HG03159 (cell line): ENCODE data around the gene UBE3A.

Experiments used
- ATAC-seq: cut with Tn5 transposase; IDR thresholded peaks from one replicate; pipeline ENCODE4 v1.9.1; 2021; ENCODE audit warnings: mild to moderate bottlenecking, moderate library complexity; ENCODE audit not compliant: unreplicated experiment

The UBE3A gene

DNA sequence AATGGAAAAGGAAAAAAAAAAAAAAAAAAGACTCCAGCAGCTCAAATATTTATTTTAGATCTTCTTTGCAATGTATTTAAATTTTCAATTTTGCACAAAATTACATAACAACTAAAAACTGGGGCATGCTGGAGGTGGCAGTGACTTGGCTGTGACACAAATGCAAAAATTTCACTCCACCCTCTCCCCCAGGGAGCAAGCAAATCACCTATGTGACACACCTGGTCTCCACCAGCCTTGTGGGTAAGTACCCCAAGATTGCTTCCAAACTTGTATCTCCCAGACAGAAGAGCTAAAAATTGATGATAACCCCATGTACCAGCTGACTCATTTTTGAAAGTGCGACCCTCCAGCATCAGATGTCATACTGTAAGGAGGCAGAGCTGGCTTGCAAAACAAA lies 32.0 kb downstream of the UBE3A start:
- no peak for ATAC-seq

DNA sequence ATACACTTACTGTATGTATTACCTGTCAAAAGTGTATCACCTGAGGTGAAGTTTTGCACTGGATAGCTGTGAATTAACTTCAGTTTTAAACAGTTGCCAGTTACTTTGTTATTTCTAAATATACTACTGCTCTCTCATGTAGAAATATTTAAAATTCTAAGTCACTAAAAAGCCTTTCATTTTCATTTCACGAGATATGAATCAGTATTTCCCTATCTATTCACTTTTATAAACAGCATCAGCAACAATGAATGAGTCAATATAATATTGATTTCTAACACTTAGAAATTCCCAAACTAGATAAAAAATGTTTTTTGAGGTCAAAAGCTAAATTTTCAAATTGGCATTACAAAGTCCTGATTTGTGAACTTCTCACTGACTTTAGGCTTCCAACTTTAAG lies 32.6 kb downstream of the UBE3A start:
- no peak for ATAC-seq

DNA sequence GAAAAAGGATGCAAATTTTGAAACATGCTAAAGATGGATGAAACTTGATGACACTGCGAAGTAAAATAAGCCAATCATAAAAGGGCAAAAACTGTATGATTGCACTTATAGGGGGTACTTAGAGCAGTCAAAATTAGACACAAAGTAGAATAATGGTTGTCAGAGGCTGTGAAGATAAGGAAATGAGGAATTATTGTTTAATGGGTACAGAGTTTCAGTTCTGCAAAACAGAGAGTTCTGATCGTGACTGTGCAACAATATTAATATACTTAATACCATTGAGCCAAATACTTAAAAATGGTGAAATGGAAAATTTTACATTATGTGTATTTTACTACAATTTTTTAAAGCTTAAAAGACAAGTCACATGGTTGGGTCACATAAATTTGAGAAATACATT lies 35.1 kb downstream of the UBE3A start:
- ATAC-seq: no peak

DNA sequence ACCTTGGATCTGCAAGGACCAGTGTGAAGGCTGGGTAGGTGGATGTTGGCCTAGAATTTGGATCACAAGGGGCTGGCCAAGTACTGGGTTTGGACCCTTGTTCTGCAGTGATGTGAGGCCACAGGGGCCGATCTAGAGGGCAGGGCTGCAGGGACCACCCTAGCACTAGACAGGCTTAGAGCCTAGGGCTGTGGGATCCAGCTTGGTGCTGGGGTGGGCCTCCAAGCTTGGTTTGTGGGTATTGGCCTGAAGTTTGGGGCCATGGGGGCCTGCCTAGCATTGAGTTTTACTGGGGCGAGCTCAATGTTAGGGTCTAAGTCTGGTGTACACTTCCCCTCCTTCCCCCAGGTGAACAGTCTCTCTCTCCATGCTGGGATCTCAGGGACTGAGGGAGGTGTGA lies 36.5 kb downstream of the UBE3A start:
- ATAC-seq: no peak

DNA sequence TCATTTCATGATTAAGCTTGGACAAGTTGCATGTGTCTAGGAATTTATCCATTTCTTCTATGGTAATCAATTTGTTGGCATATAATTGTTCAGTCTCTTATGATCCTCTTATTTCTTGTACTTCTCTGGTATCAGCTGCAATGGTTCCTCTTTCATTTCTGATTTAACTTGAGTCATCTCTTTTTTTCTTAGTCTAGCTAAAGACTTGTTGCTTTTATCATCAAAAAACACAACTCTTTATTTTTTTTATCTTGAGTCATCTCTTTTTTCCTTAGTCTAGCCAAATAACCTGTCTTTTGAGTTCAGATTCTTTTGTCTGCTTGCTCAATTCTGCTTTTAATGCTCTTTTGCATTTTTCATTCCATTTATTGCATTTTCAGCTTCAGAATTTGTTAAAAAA lies 37.3 kb downstream of the UBE3A start:
- no peak for ATAC-seq

DNA sequence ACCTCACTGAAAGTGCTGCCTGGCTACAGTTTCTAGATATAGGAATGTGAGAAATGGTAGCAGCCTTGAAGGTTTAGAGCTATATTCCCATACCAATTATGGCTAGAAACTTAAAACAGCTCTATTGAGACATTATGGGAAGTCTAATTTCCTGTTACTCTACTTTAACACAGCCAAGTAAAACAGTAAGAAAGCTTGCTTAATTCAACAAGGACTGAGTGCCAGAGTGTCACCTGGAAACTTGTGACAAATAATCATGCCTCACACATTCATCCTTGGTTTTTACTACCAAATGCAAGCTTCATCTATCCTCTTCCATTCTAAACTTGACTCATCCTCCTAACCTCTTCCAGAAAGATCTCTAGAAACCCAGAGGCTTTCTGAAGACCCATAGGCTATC lies 41.7 kb downstream of the UBE3A start:
- no peak for ATAC-seq

DNA sequence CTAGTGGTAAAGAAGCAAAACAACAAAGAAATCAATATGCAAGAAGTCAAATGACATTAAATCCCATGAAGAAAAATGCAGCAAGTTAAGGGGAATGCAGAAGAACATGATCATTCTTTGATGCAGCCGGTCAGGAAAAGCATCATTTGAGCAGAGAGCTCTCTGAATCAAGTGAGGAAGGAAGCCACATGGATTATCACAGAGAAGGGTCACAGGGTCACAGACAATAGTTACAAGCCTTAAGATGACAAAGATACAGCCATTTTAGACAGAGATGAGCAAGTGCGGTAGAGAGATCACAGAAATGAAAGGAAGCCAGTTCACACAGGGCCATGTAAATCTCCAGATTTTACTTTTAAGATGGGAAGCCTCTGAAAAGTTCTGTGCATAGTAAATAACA lies 43.9 kb downstream of the UBE3A start:
- no peak for ATAC-seq

DNA sequence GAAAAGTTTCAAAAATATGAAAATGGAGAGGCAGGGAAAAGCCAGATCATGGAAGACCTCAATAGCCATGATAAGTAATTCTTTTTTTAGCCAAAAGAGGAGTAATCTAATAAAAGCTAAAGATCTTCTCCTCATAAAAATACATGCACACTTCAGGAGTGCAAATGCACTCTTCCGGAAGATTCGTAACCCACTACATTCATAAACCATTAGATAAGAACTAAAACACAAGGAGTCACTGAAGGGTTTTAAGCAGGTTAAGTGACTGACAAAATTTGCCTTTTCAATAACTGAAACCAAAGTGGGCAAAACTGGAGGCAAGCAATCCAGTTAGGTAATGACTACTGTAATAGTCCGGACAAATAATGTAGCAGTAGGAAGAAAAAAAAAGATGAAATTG lies 46.0 kb downstream of the UBE3A start:
- ATAC-seq: no peak

DNA sequence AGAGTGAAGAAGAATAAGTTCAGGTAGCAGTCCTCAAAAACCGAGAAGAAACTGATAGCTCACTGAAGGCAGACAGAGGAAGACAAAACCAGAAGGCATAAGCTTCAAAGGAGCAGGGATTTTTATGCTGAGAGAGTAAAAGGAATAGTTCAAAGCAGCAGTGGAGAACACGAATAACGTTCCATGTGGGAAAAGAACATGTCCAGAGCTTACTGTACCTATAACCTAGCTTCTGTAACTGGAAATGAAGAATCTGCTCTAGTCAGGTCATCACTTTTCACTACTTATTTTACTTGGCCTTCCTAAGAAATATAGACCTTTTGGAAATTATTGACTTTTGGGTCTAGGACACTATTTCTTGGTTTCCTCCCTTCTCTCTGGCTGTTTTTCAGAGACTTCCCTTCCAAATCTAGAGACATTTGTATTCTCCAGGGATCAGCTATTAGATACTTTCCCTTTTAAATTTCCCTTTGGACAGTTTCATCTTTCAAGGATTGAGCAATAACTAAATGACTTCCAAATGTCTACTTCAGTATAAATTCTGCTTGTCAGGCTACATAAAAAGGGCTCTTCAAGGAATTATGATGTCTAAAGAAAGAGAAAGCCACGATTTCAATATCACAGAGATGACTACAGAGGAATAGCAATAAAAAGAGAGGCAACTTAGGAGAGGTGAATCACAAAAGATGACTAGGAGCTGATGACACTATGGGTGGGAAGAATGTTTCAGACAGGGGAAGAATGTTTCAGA lies 46.7 kb downstream of the UBE3A start:
- no peak for ATAC-seq

DNA sequence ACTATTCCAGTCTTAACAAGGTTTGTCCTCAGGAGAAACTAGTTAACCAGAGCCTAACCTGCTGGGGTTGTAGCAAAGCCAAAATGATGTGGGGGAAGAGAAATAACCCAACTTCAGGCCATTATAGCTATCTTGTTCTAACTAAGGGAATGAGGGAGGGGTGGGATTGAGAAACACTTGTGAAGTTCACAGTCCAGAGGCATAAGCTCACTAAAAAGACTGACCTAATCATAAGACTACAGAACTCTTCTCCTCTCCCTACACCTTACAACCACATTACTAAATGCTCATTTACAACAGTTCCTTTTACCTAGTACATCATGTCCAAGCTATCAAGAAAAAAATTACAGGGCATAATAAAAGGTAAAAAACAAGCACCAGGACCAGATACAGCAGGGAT lies 52.8 kb downstream of the UBE3A start:
- ATAC-seq: no peak

DNA sequence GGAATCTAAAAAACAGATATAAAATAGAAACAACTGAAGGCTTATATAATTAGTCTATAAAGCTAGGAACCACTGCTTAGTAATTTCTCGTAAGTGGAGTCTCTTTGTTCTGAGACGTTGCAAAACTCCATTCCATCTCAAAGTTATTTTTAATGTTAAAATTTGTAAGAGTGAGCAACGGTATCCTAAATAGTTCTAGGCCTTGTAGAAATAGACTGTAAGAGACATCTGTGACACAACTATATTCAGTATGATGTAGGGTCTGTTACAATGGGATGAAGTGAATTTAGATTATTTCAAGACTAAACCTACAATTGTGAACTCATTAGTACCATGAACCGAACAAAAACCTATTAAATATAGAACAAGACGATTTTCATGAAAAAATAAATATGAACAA lies 57.2 kb downstream of the UBE3A start:
- ATAC-seq: no peak

DNA sequence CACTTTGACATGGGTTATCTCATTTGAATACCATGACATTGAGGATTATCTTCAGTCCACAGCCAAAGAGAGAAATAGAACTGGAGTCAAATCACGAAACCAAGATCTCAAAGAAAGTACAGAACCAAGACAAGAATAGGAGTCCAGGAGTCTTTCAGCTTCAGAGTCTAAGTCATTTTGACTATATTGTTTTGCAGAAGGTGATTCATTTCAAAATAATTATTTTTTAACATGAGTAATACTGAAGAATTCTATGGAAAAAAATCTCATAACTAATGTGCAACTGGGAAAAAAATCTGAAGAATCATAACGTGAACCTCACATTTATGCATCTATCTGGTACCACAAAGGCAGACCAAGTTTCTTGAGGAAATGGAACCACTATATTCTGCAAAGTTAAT lies 60.3 kb downstream of the UBE3A start:
- no peak for ATAC-seq

DNA sequence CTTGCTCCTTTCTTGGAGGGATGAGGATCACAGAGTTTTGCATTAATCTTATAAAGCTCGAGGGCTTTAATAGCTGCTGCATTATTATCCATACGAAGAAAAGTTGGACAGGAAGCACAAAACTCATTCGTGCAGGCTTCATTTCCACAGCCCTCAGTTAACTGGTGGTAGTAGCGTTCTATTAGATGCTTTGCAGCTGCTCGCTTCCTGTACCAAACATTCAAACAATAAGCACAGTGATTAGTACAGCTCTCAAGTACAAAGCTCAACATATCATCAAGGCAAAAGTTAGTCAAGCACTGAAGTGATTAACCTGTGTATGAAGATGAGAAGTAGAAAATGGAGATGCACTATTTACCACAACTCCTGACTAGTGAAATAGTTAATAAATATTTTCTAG lies 63.3 kb downstream of the UBE3A start:
- no peak for ATAC-seq

DNA sequence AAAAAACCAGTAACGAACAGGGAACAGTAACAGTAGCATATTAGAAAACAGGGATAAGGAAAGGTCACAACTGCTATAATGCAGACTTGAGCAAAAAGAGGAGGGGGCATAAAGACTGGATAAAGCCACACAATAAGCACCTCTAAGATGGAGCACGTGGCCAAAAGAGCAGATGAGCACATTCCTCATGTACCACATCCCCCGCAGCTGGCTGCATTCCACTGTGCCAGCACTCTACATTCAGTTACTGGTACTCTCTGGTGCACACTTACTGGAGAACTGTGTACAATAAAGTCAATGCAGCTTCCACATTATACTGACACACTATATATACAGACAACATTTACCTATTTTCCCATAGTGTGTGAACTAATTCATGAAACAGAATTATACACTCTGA lies 64.7 kb downstream of the UBE3A start:
- ATAC-seq: no peak

DNA sequence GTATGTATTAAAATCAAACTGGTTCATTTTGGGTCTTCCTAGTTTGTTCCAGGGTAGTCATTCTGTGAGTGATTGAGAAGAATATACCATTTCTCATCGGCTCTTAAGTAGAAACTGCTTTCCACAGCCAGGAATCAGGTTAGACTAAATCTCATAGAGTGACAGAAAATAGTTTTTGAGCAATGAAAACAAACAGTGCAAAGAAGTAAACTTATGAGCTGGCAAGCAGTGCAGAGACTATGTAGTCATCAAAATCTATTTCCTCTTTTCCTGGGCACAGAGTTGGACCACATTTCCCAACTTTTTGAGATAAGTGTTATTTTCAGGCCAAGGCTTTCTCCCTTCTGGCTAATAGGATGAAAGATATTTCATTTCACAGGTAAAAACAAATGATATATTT lies 66.5 kb downstream of the UBE3A start:
- no peak for ATAC-seq

DNA sequence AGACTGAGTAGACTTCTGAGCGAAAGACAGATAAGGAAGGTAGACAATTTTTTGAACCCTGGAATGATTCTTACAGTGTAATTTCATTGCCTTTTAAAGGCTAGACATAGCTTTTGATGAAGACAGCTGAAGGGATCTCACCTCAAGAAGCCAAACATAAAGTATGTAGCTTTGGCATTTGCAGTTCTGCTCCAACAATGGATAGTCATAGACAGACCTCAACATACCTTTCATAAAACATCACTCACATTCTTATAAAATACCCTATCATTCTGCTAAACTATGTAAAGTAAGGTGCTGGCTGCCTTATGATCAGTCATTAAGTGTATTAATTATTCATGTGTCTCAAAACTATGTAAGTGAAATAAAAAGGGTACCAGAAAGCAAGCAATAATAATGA lies 70.0 kb downstream of the UBE3A start:
- no peak for ATAC-seq

DNA sequence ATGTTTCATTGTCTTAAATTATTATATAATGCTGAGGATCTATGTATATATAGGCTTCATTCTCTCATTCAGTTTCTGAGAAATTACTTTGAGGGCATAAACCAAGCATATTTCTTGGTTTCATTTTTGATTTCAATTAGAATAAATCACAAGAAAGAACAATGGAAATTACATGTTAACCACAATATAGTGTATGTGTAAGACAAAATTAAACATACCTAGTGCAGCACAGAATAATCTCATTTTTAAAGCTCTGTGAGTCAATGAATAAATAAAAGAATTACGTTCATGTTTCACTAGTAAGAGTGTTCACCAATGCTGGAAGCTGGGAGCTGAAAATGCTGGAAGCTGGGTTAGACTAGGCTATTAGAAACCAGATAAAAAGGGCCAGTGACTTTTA lies 72.8 kb downstream of the UBE3A start:
- ATAC-seq: no peak

DNA sequence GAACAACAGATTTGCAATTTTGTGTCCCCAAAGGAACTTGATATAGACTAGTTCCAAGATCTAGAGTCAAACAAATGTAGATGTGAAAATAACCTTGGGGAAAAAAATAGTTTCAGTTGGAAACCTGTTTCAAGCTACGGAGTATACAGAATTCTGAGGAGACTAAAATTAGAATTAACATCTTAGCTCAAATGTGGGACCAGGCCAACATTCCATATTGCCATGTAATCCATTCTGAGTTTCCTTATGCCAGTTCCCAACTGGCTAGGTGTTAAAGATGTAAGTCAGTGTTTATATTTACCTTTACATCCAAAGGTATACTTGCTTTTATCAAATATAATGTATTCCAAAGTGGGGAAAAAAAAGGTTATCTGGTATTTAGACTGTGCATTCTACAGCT lies 76.3 kb downstream of the UBE3A start:
- no peak for ATAC-seq

DNA sequence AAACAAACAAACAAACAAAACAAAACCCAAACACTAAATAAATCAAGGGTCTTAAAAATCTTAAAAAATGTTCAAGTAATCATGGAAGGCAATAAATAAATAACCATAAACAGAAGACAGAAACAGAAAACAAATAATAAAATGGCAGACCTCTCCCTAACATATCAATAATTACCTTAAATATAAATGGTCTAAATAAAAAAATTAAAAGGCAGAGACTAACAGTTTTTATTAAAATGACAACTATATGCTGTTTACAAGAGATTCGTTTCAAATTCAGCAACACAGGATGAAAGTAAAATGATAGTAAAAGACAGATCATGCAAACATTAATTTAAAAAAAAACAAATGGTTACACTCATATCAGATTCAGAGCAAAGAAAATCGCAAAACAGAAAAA lies 91.1 kb downstream of the UBE3A start:
- no peak for ATAC-seq

DNA sequence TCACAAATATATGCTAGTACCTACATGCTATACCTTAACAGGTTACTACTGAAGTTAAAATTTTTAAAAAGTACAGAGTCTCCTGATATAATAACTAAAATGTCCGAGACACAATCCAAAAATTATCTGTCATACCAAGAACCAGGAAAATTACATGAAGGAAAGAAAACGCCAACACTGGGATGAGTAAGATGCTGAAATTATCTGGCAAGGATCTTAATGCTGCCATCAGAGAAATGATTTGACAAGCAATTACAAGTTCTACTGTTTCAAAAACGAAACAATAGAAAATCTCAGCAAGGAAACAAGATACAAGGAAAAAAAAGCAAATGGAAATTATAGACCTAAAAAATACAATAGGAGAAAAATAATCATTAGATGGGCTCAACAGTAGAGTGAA lies 92.5 kb downstream of the UBE3A start:
- ATAC-seq: no peak

DNA sequence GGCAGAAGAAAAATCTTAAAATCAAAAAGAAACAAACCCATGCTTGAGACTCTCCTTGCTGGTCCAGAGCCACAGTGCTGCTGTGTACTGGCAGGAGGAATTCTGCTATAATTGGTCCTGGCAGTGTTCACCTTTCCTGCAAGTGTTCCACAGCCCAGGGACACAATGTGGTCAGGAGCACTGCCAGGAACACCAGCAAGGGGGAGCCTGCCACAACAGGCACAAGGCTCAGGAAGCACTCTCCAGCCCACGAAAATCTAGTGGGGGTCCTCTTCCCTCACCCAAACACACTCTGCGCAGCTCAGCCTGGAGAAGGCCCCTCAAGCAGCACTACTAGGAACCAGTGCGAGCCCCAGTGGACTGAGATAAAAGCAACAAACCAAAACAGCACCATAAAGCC lies 92.9 kb downstream of the UBE3A start:
- no peak for ATAC-seq

DNA sequence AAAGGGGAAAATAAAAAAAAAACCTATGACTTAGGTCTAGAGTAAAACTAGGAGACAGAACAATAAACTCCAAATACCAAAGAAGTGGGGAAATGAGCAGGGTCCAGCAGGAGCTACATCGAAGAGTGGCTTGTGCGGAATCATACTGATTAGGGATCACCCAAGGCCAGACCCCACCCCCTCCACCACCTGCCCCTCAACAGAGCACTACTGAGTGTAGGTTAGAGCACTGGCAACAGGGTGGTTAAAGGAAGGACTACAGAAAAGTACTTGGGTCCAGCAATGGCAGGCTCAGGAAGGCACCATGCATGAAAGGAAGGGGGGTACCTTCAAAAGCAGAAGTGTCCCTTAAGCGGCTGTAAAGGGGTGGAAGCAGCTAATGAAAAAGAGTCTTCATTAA lies 96.2 kb downstream of the UBE3A start:
- no peak for ATAC-seq

DNA sequence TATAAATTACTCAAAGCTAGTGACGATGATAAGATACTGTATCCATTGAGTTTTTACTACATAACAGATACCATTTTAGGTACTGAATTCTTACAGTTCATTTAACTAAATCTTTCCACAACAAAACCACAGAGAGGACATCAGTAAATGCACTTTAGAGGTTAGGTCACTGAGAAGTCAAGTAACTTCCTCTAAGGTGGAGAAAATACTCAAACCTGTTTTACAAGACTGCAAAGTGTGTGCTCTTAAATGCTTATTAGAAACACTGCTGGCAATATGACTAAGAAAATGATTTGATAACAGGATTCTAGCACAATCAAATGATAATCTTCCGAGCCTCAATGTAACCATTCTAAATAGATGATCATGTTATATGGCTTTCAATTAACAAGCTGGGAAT lies 99.4 kb downstream of the UBE3A start:
- no peak for ATAC-seq
